CD14-positive monocyte (primary cell): ENCODE results near the gene PMM2. TPM values are rescaled to one million over a fixed set of nuclear protein-coding genes. Genes with fewer than 3 reads are reported as not detected.

Experiments used
- DNase-seq, 3 donors: peaks; one replicate each; pipeline ENCODE4 v3.0.0-alpha.2; 2011 to 2022
- H2AFZ ChIP-seq: 2 replicates; pipeline ENCODE4 v1.6.0; 2012; ENCODE audit warnings: mild to moderate bottlenecking, low read depth, low read length, inconsistent platforms; ENCODE audit not compliant: insufficient read depth, poor library complexity, severe bottlenecking
- H3K27ac ChIP-seq, 2 donors: 1 replicate in 1 of 2; 2 replicates in 1 of 2; pipeline ENCODE4 v1.5.1; 2012 to 2013; ENCODE audit warnings: low read length in 2 of 2, control low read depth in 1 of 2, inconsistent platforms in 1 of 2, low read depth in 1 of 2, mild to moderate bottlenecking in 1 of 2
- H3K27me3 ChIP-seq, 2 donors: one replicate each; pipeline versions ENCODE4 v1.6.0 to v1.6.1; 2011 to 2013; ENCODE audit warnings: low read length in 2 of 2; ENCODE audit not compliant: control insufficient read depth in 2 of 2, insufficient read depth in 2 of 2
- H3K36me3 ChIP-seq, 2 donors: replicated peaks in 1 of 2; 1 replicate in 1 of 2; 2 replicates in 1 of 2; pipeline versions ENCODE4 v1.5.1 to v1.6.1; 2012 to 2013; ENCODE audit warnings: low read length in 2 of 2, control low read depth in 1 of 2, inconsistent platforms in 1 of 2, mild to moderate bottlenecking in 1 of 2; ENCODE audit not compliant: insufficient read depth in 2 of 2, control insufficient read depth in 1 of 2
- H3K4me1 ChIP-seq, 2 donors: 1 replicate in 1 of 2; 2 replicates in 1 of 2; pipeline versions ENCODE4 v1.5.1 to v1.6.1; 2012 to 2013; ENCODE audit warnings: low read length in 2 of 2, control low read depth in 1 of 2, inconsistent platforms in 1 of 2, mild to moderate bottlenecking in 1 of 2, moderate library complexity in 1 of 2; ENCODE audit not compliant: insufficient read depth in 2 of 2, control insufficient read depth in 1 of 2
- H3K4me2 ChIP-seq: replicated peaks from 2 replicates; pipeline ENCODE3; 2012; ENCODE audit warnings: low read length, moderate library complexity, mild to moderate bottlenecking; ENCODE audit not compliant: poor library complexity, severe bottlenecking; ENCODE audit errors: extremely low read depth
- H3K4me3 ChIP-seq, 3 experiments: fragments of 200-600 bp in 1 of 3; sonication (generic) in 1 of 3; replicated peaks in 1 of 3; 1 replicate in 2 of 3; 2 replicates in 1 of 3; pipeline ENCODE4 v1.5.1; 2011 to 2013; ENCODE audit warnings: low read length in 3 of 3, mild to moderate bottlenecking in 3 of 3, control low read depth in 2 of 3, low read depth in 2 of 3, inconsistent platforms in 1 of 3, moderate library complexity in 1 of 3
- H3K79me2 ChIP-seq: 2 replicates; pipeline ENCODE4 v1.6.0; 2012; ENCODE audit warnings: mild to moderate bottlenecking, control low read depth, inconsistent platforms, low read length, moderate library complexity; ENCODE audit not compliant: insufficient read depth
- H3K9ac ChIP-seq: 2 replicates; pipeline ENCODE4 v1.6.0; 2017; ENCODE audit warnings: low read length, mild to moderate bottlenecking; ENCODE audit not compliant: insufficient read depth, poor library complexity, severe bottlenecking
- H3K9me3 ChIP-seq, 2 donors: replicated peaks in 1 of 2; 1 replicate in 1 of 2; 2 replicates in 1 of 2; pipeline versions ENCODE4 v1.5.1 to v1.6.1; 2012 to 2013; ENCODE audit warnings: low read length in 2 of 2, control low read depth in 1 of 2; ENCODE audit not compliant: control insufficient read depth in 1 of 2, insufficient read depth in 1 of 2
- H4K20me1 ChIP-seq: 2 replicates; pipeline ENCODE4 v1.6.0; 2012; ENCODE audit warnings: mild to moderate bottlenecking, low read length, control low read depth, moderate library complexity; ENCODE audit not compliant: insufficient read depth
- H3K27ac Mint-ChIP-seq, 7 donors: one replicate each; pipeline ENCODE4 v1.8.0; 2020; ENCODE audit warnings: mild to moderate bottlenecking in 7 of 7, mixed read lengths in 7 of 7, moderate library complexity in 6 of 7, inconsistent platforms in 2 of 7
- H3K27me3 Mint-ChIP-seq, 3 donors: one replicate each; pipeline ENCODE4 v1.8.0; 2021 to 2022; ENCODE audit warnings: low read depth in 3 of 3, mild to moderate bottlenecking in 3 of 3, mixed read lengths in 3 of 3, moderate library complexity in 3 of 3, inconsistent platforms in 1 of 3
- H3K36me3 Mint-ChIP-seq, 2 donors: one replicate each; pipeline ENCODE4 v1.8.0; 2020; ENCODE audit warnings: mixed read lengths in 2 of 2, inconsistent platforms in 1 of 2, mild to moderate bottlenecking in 1 of 2
- H3K4me1 Mint-ChIP-seq: one replicate; pipeline ENCODE4 v1.8.0; 2020; ENCODE audit warnings: mild to moderate bottlenecking, mixed read lengths
- H3K4me3 Mint-ChIP-seq, 2 donors: one replicate each; pipeline ENCODE4 v1.8.0; 2020; ENCODE audit warnings: mild to moderate bottlenecking in 2 of 2, mixed read lengths in 2 of 2, moderate library complexity in 1 of 2
- H3K9me3 Mint-ChIP-seq, 7 donors: one replicate each; pipeline ENCODE4 v1.8.0; 2020 to 2022; ENCODE audit warnings: mixed read lengths in 7 of 7, mild to moderate bottlenecking in 6 of 7, moderate library complexity in 6 of 7, inconsistent platforms in 2 of 7
- CTCF ChIP-seq: fragments of 200-600 bp; IDR thresholded peaks from one replicate; pipeline ENCODE4 v1.8.0; 2022; ENCODE audit warnings: antibody characterized with exemption, mild to moderate bottlenecking
- WGBS: methylation state at CpG from one replicate; pipeline ENCODE4 v1.1.5; 2013; ENCODE audit warnings: missing lambda C conversion rate; ENCODE audit not compliant: insufficient coverage; 5-methylcytosine and 5-hydroxymethylcytosine counted together
- intact Hi-C, 2 donors: fragments of 100-400 bp; cut with micrococcal nuclease; formaldehyde crosslinking; loops; one replicate each; pipeline versions ENCODE4 v1.15.0 to v1.15.1; 2023
- polyA plus RNA-seq, 3 donors: library from polyadenylated mRNA; depleted of rRNA in 1 of 3; unstranded in 2 of 3; stranded (reverse) in 1 of 3; fragments of 300-500 nt in 2 of 3; fragments of >200 nt in 1 of 3; fragmentation: Illumina TruSeq in 2 of 3; gene quantifications; 1 replicate in 2 of 3; 2 replicates in 1 of 3; pipeline ENCODE4 v1.2.3, GENCODE V29; 2012 to 2021

PMM2 gene
- polyA plus RNA-seq, 3 donors, result 15.2 to 22.9 (median 17.8) TPM

GRCh38 chr16:8885674-8886592 is 88.3 kb downstream of the PMM2 start:
- intact Hi-C loops, result loop anchor here in 1 of 2 donors (2.0 to 10.0 kb wide), 2 partner anchors 251 to 319 kb away; no protein-coding TSS in a partner anchor

More at GRCh38 chr16:8885674-8886592, 88.3 kb downstream of the PMM2 start:
- DNase-seq, result peak in 1 of 3 donors; percentile 30
- Histone ChIP-seq H3K27me3 (peaks cover 0 to 14% of the 10 kb centered on the region in 2 donors), H3K9ac (peak overlapping the region; percentile 4), H3K9me3 (no peaks in the 10 kb centered on the region), H3K4me3 (no peak overlapping the region), H2AFZ (no peak overlapping the region), H3K4me2 (no peak overlapping the region), H4K20me1 (peaks cover 56% of the 10 kb centered on the region), H3K27ac (no peak overlapping the region), H3K4me1 (no peaks in the 10 kb centered on the region), H3K36me3 (peaks cover 13 to 21% of the 10 kb centered on the region in 2 donors), H3K79me2 (no peaks in the 10 kb centered on the region)
- peaks cover 17 to 20% of the 10 kb centered on the region in 2 donors for H3K36me3 Mint-ChIP-seq
- H3K4me3 Mint-ChIP-seq, result peak overlapping the region in 1 of 2 donors; percentile 7
- peak overlapping the region in 3 of 7 donors; percentile 14 to 64 (median 47) for H3K27ac Mint-ChIP-seq
- 26% methylated on average over 16 of the region's 20 CpGs for WGBS
- TF ChIP-seq CTCF, result no peak
- H3K9me3 Mint-ChIP-seq, result no peaks in the 10 kb centered on the region
- H3K4me1 Mint-ChIP-seq, result peaks cover 9% of the 10 kb centered on the region
- H3K27me3 Mint-ChIP-seq, result peaks cover 21 to 25% (median 24%) of the 10 kb centered on the region in 3 donors
